ENCODE measurements around the gene C2orf66.

C2orf66 gene

GRCh38 chr2:196809260-196809659, at the start of gene C2orf66:
Gene C2orf66, minus strand, starts transcription at chr2:196809355. Its CDS starts 19 bp downstream, at chr2:196809336.
- DNase-seq: no peak

- no peak for DNase-seq
These were observed 45.5 kb upstream of the C2orf66 start for GRCh38 chr2:196854629-196855028.

GRCh38 chr2:196853301-196854087, 44.3 kb upstream of the C2orf66 start:
- DNase-seq: no peak

GRCh38 chr2:196851088-196851487, 41.9 kb upstream of the C2orf66 start:
- no peak for DNase-seq

- DNase-seq: no peak
These were observed 40.7 kb upstream of the C2orf66 start for GRCh38 chr2:196849895-196850294.

GRCh38 chr2:196846295-196846694, 37.1 kb upstream of the C2orf66 start:
- DNase-seq: no peak

- no peak for DNase-seq
These were observed 36.2 kb upstream of the C2orf66 start for GRCh38 chr2:196845371-196845770.

- DNase-seq: no peak
These were observed 31.0 kb upstream of the C2orf66 start for GRCh38 chr2:196840171-196840570.

- DNase-seq: no peak
These were observed 30.4 kb upstream of the C2orf66 start for GRCh38 chr2:196839574-196839973.

GRCh38 chr2:196836440-196836839, 27.3 kb upstream of the C2orf66 start:
- DNase-seq: no peak

- DNase-seq: no peak
These were observed 21.5 kb upstream of the C2orf66 start for GRCh38 chr2:196830701-196831100.

GRCh38 chr2:196827356-196827755, 18.2 kb upstream of the C2orf66 start:
- no peak for DNase-seq

- no peak for DNase-seq
These were observed 14.8 kb upstream of the C2orf66 start for GRCh38 chr2:196823750-196824522.

GRCh38 chr2:196821195-196821594, 12.0 kb upstream of the C2orf66 start:
- no peak for DNase-seq

- DNase-seq: peak; percentile 15
These were observed 981 bp downstream of the C2orf66 start for GRCh38 chr2:196808083-196808665.

GRCh38 chr2:196804381-196804780, 4.8 kb downstream of the C2orf66 start:
- no peak for DNase-seq

- DNase-seq: no peak
These were observed 6.8 kb downstream of the C2orf66 start for GRCh38 chr2:196802401-196802800.

- DNase-seq: no peak
These were observed 7.4 kb downstream of the C2orf66 start for GRCh38 chr2:196801674-196802261.

- no peak for DNase-seq
These were observed 10.2 kb downstream of the C2orf66 start for GRCh38 chr2:196798980-196799379.

GRCh38 chr2:196792865-196793264, 16.3 kb downstream of the C2orf66 start:
- no peak for DNase-seq

- no peak for DNase-seq
These were observed 25.6 kb downstream of the C2orf66 start for GRCh38 chr2:196783431-196784094.

GRCh38 chr2:196767101-196767500, 42.1 kb downstream of the C2orf66 start:
- DNase-seq: no peak

GRCh38 chr2:196759378-196759706, 49.8 kb downstream of the C2orf66 start:
- no peak for DNase-seq

All from NCI-H748 treated with DMSO at 0.1 percent for 48 hours (cell line).